GM19193 (cell line): ENCODE results near the gene TRAF3.
A peak's percentile ranks its signal among the peaks of the same experiment; 100 is the strongest.

ENCODE experiments used
- POLR2A ChIP-seq: IDR thresholded peaks from 4 replicates; pipeline ENCODE4 v1.6.1; 2011; ENCODE audit not compliant: insufficient read depth, insufficient read length; ENCODE audit errors: extremely low read depth

Gene TRAF3

DNA sequence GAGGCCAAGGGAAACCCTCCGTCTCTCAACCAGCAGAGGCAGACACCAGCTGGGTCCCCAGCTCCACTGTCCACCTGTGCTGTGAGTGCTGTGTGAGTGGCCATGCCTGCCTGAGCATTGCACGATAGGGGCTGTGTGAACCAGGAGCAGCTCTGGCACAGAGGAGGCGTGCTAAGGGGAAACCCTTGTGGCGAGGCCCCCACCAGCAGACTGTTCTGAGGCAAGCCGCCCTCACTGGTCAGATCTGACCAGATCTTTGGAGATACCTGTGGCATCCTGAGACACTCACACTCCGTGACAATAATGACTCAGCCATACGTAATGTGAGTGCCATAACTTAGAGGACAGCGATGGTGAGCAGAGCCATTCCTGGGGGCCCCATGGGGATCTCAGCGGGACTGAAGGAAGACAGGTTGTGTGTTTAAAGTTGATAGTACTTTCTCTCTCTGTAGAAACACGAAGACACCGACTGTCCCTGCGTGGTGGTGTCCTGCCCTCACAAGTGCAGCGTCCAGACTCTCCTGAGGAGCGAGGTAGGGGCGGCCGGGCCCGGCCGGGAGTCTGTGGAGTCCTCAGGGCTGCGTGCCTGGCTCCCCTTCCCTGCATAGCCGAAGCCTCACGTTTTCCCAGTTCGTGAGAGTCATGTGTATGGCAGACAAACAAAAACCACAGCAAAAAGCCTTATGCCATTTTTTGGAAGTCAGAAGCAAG lies 108.6 kb downstream of the TRAF3 start:
- peak; percentile 12 for TF ChIP-seq POLR2A

- TF ChIP-seq POLR2A: no peak
Observed at GRCh38 chr14:102888748-102889147, 111.5 kb downstream of the TRAF3 start.

- no peak for TF ChIP-seq POLR2A
Observed at GRCh38 chr14:102889615-102890014, 112.4 kb downstream of the TRAF3 start.

- no peak for TF ChIP-seq POLR2A
Observed at GRCh38 chr14:102891111-102891510, 113.9 kb downstream of the TRAF3 start.

DNA sequence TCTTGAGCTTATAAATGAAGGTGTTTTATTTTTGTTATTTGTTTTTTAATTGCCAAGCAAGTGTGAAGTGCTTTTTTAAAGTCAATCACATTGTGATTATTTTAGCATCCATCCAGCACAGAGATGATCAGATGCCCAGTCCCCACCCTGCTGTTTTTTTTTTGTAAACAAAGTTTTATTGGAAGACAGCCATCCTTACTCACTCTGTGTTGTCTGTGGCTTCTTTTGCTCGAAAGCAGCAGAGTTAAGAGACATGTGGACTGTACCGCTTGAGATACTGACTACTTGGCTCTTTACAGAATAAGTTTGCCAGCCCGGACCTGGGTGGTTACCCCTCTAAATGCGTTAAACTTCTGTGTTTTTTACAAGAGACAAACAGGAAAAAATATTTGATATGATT lies 114.3 kb downstream of the TRAF3 start:
- no peak for TF ChIP-seq POLR2A

GRCh38 chr14:102892651-102893050 lies 115.4 kb downstream of the TRAF3 start:
- no peak for TF ChIP-seq POLR2A

- no peak for TF ChIP-seq POLR2A
Observed at GRCh38 chr14:102893452-102893851, 116.2 kb downstream of the TRAF3 start.

GRCh38 chr14:102897299-102898027 lies 120.2 kb downstream of the TRAF3 start:
- TF ChIP-seq POLR2A: peak; percentile 19

DNA sequence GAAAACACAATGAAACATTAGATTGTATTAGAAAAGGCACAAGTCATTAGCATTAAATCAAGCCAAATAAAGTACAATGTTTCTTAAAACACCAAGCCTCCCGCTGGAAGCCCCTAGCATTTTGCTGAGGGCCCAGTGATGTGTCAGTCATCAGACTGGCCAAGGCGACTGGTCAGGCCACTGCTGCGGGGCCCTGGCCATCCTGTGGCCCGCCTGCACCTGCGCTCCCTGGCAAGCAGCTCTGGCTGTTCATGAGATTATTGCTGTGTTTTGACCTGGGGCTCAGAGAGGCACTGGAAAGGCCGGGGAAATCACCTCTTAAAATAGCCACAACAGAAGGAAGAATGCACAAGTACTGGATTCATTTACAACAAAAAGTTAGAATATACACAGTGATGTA lies 121.0 kb downstream of the TRAF3 start:
- no peak for TF ChIP-seq POLR2A

- TF ChIP-seq POLR2A: peak; percentile 35
Observed at GRCh38 chr14:102898776-102899515, 121.7 kb downstream of the TRAF3 start.

DNA sequence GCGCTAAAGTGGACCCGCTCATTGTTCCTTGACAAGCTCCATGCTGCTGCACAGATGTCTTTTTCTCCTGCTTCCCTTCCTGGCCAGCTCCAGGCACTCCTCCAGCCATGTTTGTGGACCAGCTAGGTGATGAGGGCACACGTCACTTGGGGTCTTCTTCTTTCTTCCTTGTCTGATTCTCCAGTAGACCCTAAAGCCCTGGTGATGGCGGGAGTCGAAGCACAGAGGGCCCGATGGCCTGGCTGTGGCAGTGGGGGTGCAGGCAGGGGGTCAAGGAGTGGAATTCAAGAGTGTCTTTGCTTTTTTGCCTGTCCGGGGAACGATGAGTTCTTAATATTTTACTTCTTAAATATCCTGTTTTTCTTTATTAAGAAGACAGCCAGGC lies 122.3 kb downstream of the TRAF3 start:
- TF ChIP-seq POLR2A: no peak

- peak; percentile 32 for TF ChIP-seq POLR2A
Observed at GRCh38 chr14:102900631-102901571, 123.7 kb downstream of the TRAF3 start.

DNA sequence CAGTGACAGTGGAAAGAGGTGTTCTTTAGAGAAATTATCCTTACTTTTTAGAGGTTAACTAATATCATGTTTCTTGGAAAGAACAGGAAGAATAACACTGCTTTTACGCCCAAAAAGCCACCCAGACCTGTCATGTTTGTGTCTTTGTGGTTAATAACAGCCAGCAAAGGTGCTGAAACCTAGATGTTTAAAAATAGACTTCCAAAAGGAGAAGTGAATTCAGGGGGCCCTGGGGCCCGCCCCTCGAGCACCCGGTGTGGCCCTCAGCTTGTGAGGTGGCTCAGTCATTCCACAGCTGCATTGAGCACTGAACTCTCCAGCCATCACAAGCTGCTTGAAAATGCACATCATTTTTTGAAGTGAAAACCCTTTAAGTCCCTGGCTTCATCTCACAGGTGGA lies 124.4 kb downstream of the TRAF3 start:
- TF ChIP-seq POLR2A: peak; percentile 62

GRCh38 chr14:102902086-102902485 lies 124.8 kb downstream of the TRAF3 start:
- TF ChIP-seq POLR2A: peak; percentile 38
